Stimulated activated CD8-positive, alpha-beta memory T cell treated with anti-CD3 and anti-CD28 coated beads, Interleukin-15, amount 100 ng/mL, for 4 hours (primary cell): ENCODE data around the gene CBLN1.
"Not testable (repeated sequence)": the region's sequence is repeated elsewhere in the genome, so short reads cannot be mapped to it uniquely, and the experiment has no call there.

Source experiments
- DNase-seq, 2 donors: peaks; one replicate each; pipeline ENCODE4 v3.0.0-alpha.2; 2020; ENCODE audit warnings: low read depth in 2 of 2

Gene CBLN1

GRCh38 chr16:49277766-49278566 is 3.7 kb downstream of the CBLN1 start:
- no peak for DNase-seq

- DNase-seq = no peak
These were observed 4.3 kb downstream of the CBLN1 start for GRCh38 chr16:49277386-49277742.

- DNase-seq = no peak
These were observed 4.8 kb downstream of the CBLN1 start for GRCh38 chr16:49276646-49277385.

- no peak for DNase-seq
These were observed 5.8 kb downstream of the CBLN1 start for GRCh38 chr16:49275870-49276269.

- DNase-seq = no peak
These were observed 6.4 kb downstream of the CBLN1 start for GRCh38 chr16:49275050-49275730.

- DNase-seq = no peak
These were observed 7.0 kb downstream of the CBLN1 start for GRCh38 chr16:49274591-49274990.

GRCh38 chr16:49273771-49274170 is 7.9 kb downstream of the CBLN1 start:
- no peak for DNase-seq

GRCh38 chr16:49271363-49271762 is 10.3 kb downstream of the CBLN1 start:
- DNase-seq = no peak

GRCh38 chr16:49269201-49269600 is 12.4 kb downstream of the CBLN1 start:
- no peak for DNase-seq

- no peak for DNase-seq
These were observed 13.0 kb downstream of the CBLN1 start for GRCh38 chr16:49268667-49269066.

GRCh38 chr16:49262501-49262900 is 19.1 kb downstream of the CBLN1 start:
- no peak for DNase-seq

GRCh38 chr16:49261930-49262329 is 19.7 kb downstream of the CBLN1 start:
- no peak for DNase-seq

- DNase-seq = no peak
These were observed 20.6 kb downstream of the CBLN1 start for GRCh38 chr16:49260956-49261530.

GRCh38 chr16:49260253-49260652 is 21.4 kb downstream of the CBLN1 start:
- DNase-seq = no peak

GRCh38 chr16:49259330-49259729 is 22.3 kb downstream of the CBLN1 start:
- DNase-seq = no peak

GRCh38 chr16:49250689-49251088 is 30.9 kb downstream of the CBLN1 start:
- no peak for DNase-seq

GRCh38 chr16:49248227-49248626 is 33.4 kb downstream of the CBLN1 start:
- DNase-seq = no peak

GRCh38 chr16:49236216-49236615 is 45.4 kb downstream of the CBLN1 start:
- DNase-seq = no peak

GRCh38 chr16:49228335-49228734 is 53.3 kb downstream of the CBLN1 start:
- not testable (repeated sequence) for DNase-seq
